A549 (cell line): ENCODE measurements around the gene LASP1. TPM values are rescaled to one million over a fixed set of nuclear protein-coding genes. Genes with fewer than 3 reads are reported as not detected.

ENCODE experiments used
- ATAC-seq, 2 experiments: fragments of 200-7000 bp in 1 of 2; fragments of >200 bp in 1 of 2; cut with Nextera tagmentation in 1 of 2; cut with Tn5 transposase in 1 of 2; 3 replicates each; pipeline versions ENCODE4 v1.8.0 to v1.9.1; 2018 to 2020; ENCODE audit warnings: mild to moderate bottlenecking in 1 of 2, moderate library complexity in 1 of 2
- CTCF ChIA-PET: fragments of 300-600 bp; sonication (Branson Sonifier 250); formaldehyde crosslinking; extraction: SDS; loops from one replicate; lab custom pipeline; 2021; ENCODE audit warnings: antibody characterized with exemption, inconsistent platforms; lab: Yijun Ruan, JAX
- POLR2A ChIA-PET: fragments of 350-600 bp; formaldehyde crosslinking; extraction: SDS; loops from one replicate; lab custom pipeline; 2021; ENCODE audit warnings: antibody characterized with exemption, inconsistent platforms; lab: Yijun Ruan, JAX
- DNase-seq, 2 experiments: peaks; one replicate each; pipeline versions ENCODE4 v3.0.0 to v3.0.0-alpha.2; 2011 to 2016; ENCODE audit warnings: low read depth in 1 of 2, low spot score in 1 of 2
- FAIRE-seq: peaks from 2 replicates; lab custom pipeline; 2011; peaks lifted over from hg19 to GRCh38; lab: Jason Lieb, UNC
- H3K27ac ChIP-seq, 2 experiments: fragments of >200 bp; sonication (Bioruptor Twin); formaldehyde crosslinking; 3 replicates each; pipeline ENCODE4 v1.5.1; 2016 to 2017
- H3K4me1 ChIP-seq: fragments of >200 bp; sonication (Bioruptor Twin); formaldehyde crosslinking; 3 replicates; pipeline ENCODE4 v1.6.1; 2016
- H3K4me2 ChIP-seq: fragments of >200 bp; sonication (Bioruptor Twin); formaldehyde crosslinking; 3 replicates; pipeline ENCODE4 v1.6.1; 2016
- H3K4me3 ChIP-seq: fragments of >200 bp; sonication (Bioruptor Twin); formaldehyde crosslinking; 3 replicates; pipeline ENCODE4 v1.5.1; 2016
- H3K9me3 ChIP-seq: fragments of >200 bp; sonication (Bioruptor Twin); formaldehyde crosslinking; 3 replicates; pipeline ENCODE4 v1.6.1; 2016
- BHLHE40 ChIP-seq: IDR thresholded peaks from 2 replicates; pipeline ENCODE4 v1.6.1; 2012; ENCODE audit warnings: low read depth, low read length, inconsistent platforms
- CBX8 ChIP-seq: fragments of 200-600 bp; sonication (generic); IDR thresholded peaks from 2 replicates; pipeline ENCODE4 v1.6.1; 2016
- CEBPB ChIP-seq, 2 experiments: fragments of >200 bp in 1 of 2; sonication (Bioruptor Twin) in 1 of 2; formaldehyde crosslinking in 1 of 2; IDR thresholded peaks; 2 replicates each; pipeline ENCODE4 v1.6.1; 2012 to 2016
- CHD2 ChIP-seq: fragments of 150-350 bp; IDR thresholded peaks from 2 replicates; pipeline ENCODE4 v1.6.1; 2014; ENCODE audit warnings: low read length; ENCODE audit not compliant: partially characterized antibody
- EP300 ChIP-seq, 2 experiments: fragments of >200 bp; sonication (Bioruptor Twin); formaldehyde crosslinking; IDR thresholded peaks; 2 replicates in 1 of 2; 3 replicates in 1 of 2; pipeline ENCODE4 v1.6.1; 2016 to 2017
- ESRRA ChIP-seq: fragments of 150-350 bp; IDR thresholded peaks from 2 replicates; pipeline ENCODE4 v1.6.1; 2014; ENCODE audit warnings: mild to moderate bottlenecking, low read length, borderline replicate concordance
- FOSB ChIP-seq: fragments of 250-450 bp; sonication (Bioruptor Pico); IDR thresholded peaks from 2 replicates; pipeline ENCODE4 v1.5.0; 2020; ENCODE audit warnings: mild to moderate bottlenecking, moderate library complexity
- FOSL2 ChIP-seq, 2 experiments: fragments of 450-650 bp in 1 of 2; fragments of >200 bp in 1 of 2; sonication (Bioruptor Twin) in 1 of 2; formaldehyde crosslinking; IDR thresholded peaks; 2 replicates each; pipeline versions ENCODE4 v1.5.0 to v1.6.1; 2016 to 2020; ENCODE audit warnings: mild to moderate bottlenecking in 1 of 2, moderate library complexity in 1 of 2
- HDAC2 ChIP-seq: fragments of 200-600 bp; sonication (generic); IDR thresholded peaks from 2 replicates; pipeline ENCODE4 v1.6.1; 2016
- HMGXB4 ChIP-seq: fragments of 250-450 bp; sonication (Bioruptor Pico); IDR thresholded peaks from 2 replicates; pipeline ENCODE4 v1.5.0; 2021; ENCODE audit warnings: mild to moderate bottlenecking, moderate library complexity, borderline replicate concordance
- HOXA7 ChIP-seq: fragments of 250-450 bp; sonication (Bioruptor Pico); IDR thresholded peaks from 2 replicates; pipeline ENCODE4 v1.5.0; 2020; ENCODE audit warnings: mild to moderate bottlenecking, moderate library complexity
- HOXB13 ChIP-seq: fragments of 250-450 bp; sonication (Bioruptor Pico); IDR thresholded peaks from 2 replicates; pipeline ENCODE4 v1.5.0; 2020; ENCODE audit warnings: low read depth, mild to moderate bottlenecking, moderate library complexity
- HOXB5 ChIP-seq: fragments of 250-450 bp; sonication (Bioruptor Pico); IDR thresholded peaks from 2 replicates; pipeline ENCODE4 v1.5.0; 2020; ENCODE audit warnings: mild to moderate bottlenecking, moderate library complexity
- JUN ChIP-seq, 2 experiments: fragments of >200 bp; sonication (Bioruptor Twin); formaldehyde crosslinking; IDR thresholded peaks; 2 replicates in 1 of 2; 3 replicates in 1 of 2; pipeline ENCODE4 v1.6.1; 2016 to 2017
- JUNB ChIP-seq: fragments of >200 bp; sonication (Bioruptor Twin); formaldehyde crosslinking; IDR thresholded peaks from 2 replicates; pipeline ENCODE4 v1.6.1; 2016
- KDM1A ChIP-seq: fragments of 200-600 bp; sonication (generic); IDR thresholded peaks from 2 replicates; pipeline ENCODE4 v1.6.1; 2016; ENCODE audit warnings: low read depth, mild to moderate bottlenecking
- MAZ ChIP-seq: fragments of 150-350 bp; IDR thresholded peaks from 2 replicates; pipeline ENCODE4 v1.6.1; 2014; ENCODE audit warnings: antibody characterized with exemption, low read depth, low read length, borderline replicate concordance
- MYC ChIP-seq: IDR thresholded peaks from 2 replicates; pipeline ENCODE4 v1.6.1; 2012; ENCODE audit warnings: mild to moderate bottlenecking, inconsistent platforms, low read length, improper control_type of control experiment, borderline replicate concordance
- NFE2L2 ChIP-seq: fragments of 150-350 bp; conservative IDR thresholded peaks from 2 replicates; pipeline ENCODE4 v1.6.1; 2014; ENCODE audit warnings: low read length
- PHF8 ChIP-seq: fragments of 200-600 bp; sonication (generic); IDR thresholded peaks from 2 replicates; pipeline ENCODE4 v1.6.1; 2016; ENCODE audit warnings: low read depth, mild to moderate bottlenecking, antibody characterized with exemption, moderate library complexity, borderline replicate concordance
- RAD21 ChIP-seq, 2 experiments: fragments of >200 bp in 1 of 2; sonication (Bioruptor Twin) in 1 of 2; formaldehyde crosslinking in 1 of 2; IDR thresholded peaks in 1 of 2; conservative IDR thresholded peaks in 1 of 2; 2 replicates in 1 of 2; 3 replicates in 1 of 2; pipeline ENCODE4 v1.6.1; 2012 to 2018; ENCODE audit warnings: inconsistent platforms in 1 of 2
- RFX5 ChIP-seq: fragments of 450-650 bp; IDR thresholded peaks from 2 replicates; pipeline ENCODE4 v1.7.1; 2014; ENCODE audit warnings: antibody characterized with exemption, mild to moderate bottlenecking, moderate library complexity
- RNF2 ChIP-seq: fragments of 200-600 bp; sonication (generic); IDR thresholded peaks from 2 replicates; pipeline ENCODE4 v1.6.1; 2016; ENCODE audit warnings: low read depth, mild to moderate bottlenecking, antibody characterized with exemption, moderate library complexity, borderline replicate concordance
- SMC3 ChIP-seq: fragments of >200 bp; sonication (Bioruptor Twin); formaldehyde crosslinking; IDR thresholded peaks from 3 replicates; pipeline ENCODE4 v1.6.1; 2018; ENCODE audit warnings: inconsistent platforms
- SREBF2 ChIP-seq: fragments of 450-650 bp; IDR thresholded peaks from 2 replicates; pipeline ENCODE4 v1.6.1; 2014; ENCODE audit warnings: mild to moderate bottlenecking, moderate library complexity
- TFCP2L1 ChIP-seq: fragments of 250-450 bp; sonication (Bioruptor Pico); IDR thresholded peaks from 2 replicates; pipeline ENCODE4 v1.5.0; 2021; ENCODE audit warnings: mild to moderate bottlenecking
- TP53 ChIP-seq: fragments of 250-450 bp; sonication (Bioruptor Pico); IDR thresholded peaks from 2 replicates; pipeline ENCODE4 v1.5.0; 2021; ENCODE audit warnings: mild to moderate bottlenecking, moderate library complexity
- USF2 ChIP-seq: fragments of 450-650 bp; IDR thresholded peaks from 2 replicates; pipeline ENCODE4 v1.6.1; 2014; ENCODE audit warnings: antibody characterized with exemption
- ZFP36 ChIP-seq: fragments of 450-650 bp; IDR thresholded peaks from 2 replicates; pipeline ENCODE4 v1.6.1; 2014; ENCODE audit warnings: borderline replicate concordance; ENCODE audit not compliant: partially characterized antibody
- WGBS: methylation state at CpG from one replicate; pipeline ENCODE4 v1.1.6; 2017; ENCODE audit errors: missing lambda C conversion rate; 5-methylcytosine and 5-hydroxymethylcytosine counted together
- polyA plus RNA-seq, 4 experiments: library from polyadenylated mRNA; depleted of rRNA in 3 of 4; stranded (reverse); fragments of >200 nt; fragmentation: RNase III in 1 of 4; extraction: RNeasy Plus Mini Kit Qiagen cat#74134 plus additional on column Dnase treatment in 1 of 4; gene quantifications; 2 replicates in 3 of 4; 3 replicates in 1 of 4; pipeline ENCODE4 v1.2.3, GENCODE V29; 2011 to 2017
- TF ChIP-seq, protein P1 (sequence below): IDR thresholded peaks from 2 replicates; pipeline ENCODE4 v1.6.1; 2012; ENCODE audit warnings: low read depth, borderline replicate concordance
- TF ChIP-seq, protein P2 (sequence below): IDR thresholded peaks from 2 replicates; pipeline ENCODE4 v1.6.1; 2012
- TF ChIP-seq, protein P3 (sequence below): fragments of >200 bp; sonication (Bioruptor Twin); formaldehyde crosslinking; IDR thresholded peaks from 2 replicates; pipeline ENCODE4 v1.6.1; 2016

LASP1 gene
- polyA plus RNA-seq, 2 of the 4 experiments (the other 2 are of a cell fraction), result 145 to 281 TPM

GRCh38 chr17:38857271-38857670 is 12.6 kb upstream of the LASP1 start:
- 51% methylated on average over 5 of the region's 5 CpGs for WGBS
- DNase-seq (no peak), ATAC-seq (no peak), FAIRE-seq (no peak)
- no peaks in the 10 kb centered on the region for H3K9me3 ChIP-seq
- H3K27ac ChIP-seq, result no peak overlapping the region
- TF ChIP-seq BHLHE40, result no peak
- no peak for TF ChIP-seq SREBF2
- TF ChIP-seq PHF8, result no peak
- TF ChIP-seq HMGXB4, result no peak
- TF ChIP-seq TFCP2L1 (CRISPR knock-in tag), result no peak
- no peak for TF ChIP-seq FOSL2 (IDR thresholded peaks at IDR 0.05)
- TF ChIP-seq FOSL2 (CRISPR knock-in tag; IDR thresholded peaks at IDR 0.05), result no peak
- no peak for TF ChIP-seq RNF2
- no peak for TF ChIP-seq ZFP36
- TF ChIP-seq TP53 (CRISPR knock-in tag), result no peak
- no peak for TF ChIP-seq CHD2
- TF ChIP-seq CBX8, result no peak
- TF ChIP-seq, protein P1, sequence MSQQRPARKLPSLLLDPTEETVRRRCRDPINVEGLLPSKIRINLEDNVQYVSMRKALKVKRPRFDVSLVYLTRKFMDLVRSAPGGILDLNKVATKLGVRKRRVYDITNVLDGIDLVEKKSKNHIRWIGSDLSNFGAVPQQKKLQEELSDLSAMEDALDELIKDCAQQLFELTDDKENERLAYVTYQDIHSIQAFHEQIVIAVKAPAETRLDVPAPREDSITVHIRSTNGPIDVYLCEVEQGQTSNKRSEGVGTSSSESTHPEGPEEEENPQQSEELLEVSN, result no peak
- no peak for TF ChIP-seq USF2
- TF ChIP-seq HDAC2, result no peak
- no peak overlapping the region for H3K4me2 ChIP-seq
- H3K4me3 ChIP-seq, result no peak overlapping the region
- ChIA-PET POLR2A (no interaction called here), CTCF (interaction anchor here (1.4 kb wide), 1 partner anchor 12 kb away, joined by 3 read pairs; the partner anchor contains the start of gene LASP1)
- peaks cover 4% of the 10 kb centered on the region; the same call in 2 of the 3 replicates for H3K4me1 ChIP-seq

DNA sequence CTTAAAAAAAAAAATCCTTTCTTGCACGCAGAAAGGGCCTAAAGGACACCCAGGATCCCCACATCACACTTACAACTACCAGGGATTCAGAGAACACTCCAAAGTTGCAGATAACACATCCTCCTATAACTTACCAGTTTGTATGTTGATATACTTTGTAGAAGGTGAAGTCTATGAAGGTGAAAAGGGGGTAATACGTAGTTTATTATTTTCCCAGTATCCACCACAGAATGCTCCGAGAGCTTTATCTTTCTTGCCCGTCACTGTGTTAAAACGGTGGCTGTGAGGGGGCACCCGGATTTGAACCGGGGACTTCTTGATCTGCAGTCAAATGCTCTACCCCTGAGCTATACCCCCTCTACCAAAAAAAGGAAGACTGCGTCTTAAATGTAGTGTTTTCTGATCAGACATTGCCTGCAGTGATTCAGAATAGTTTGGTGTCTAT is 8.4 kb upstream of the LASP1 start:
- H3K4me3 ChIP-seq, result no peak overlapping the region
- ChIA-PET POLR2A (interaction anchor here (0.6 to 1.3 kb wide), 2 partner anchors 8 to 15 kb away, joined by 3 to 4 read pairs; partner anchors contain the start of gene LASP1), CTCF (interaction anchor here (0.8 to 1.4 kb wide), 3 partner anchors 10 to 130 kb away, joined by 3 to 4 read pairs (median 3); no protein-coding TSS in a partner anchor)
- H3K27ac ChIP-seq, result no peak overlapping the region
- FAIRE-seq (peak; percentile 88), DNase-seq (peak; percentile 81 to 91), ATAC-seq (peak; percentile 93 to 96)
- H3K9me3 ChIP-seq, result no peaks in the 10 kb centered on the region
- WGBS, result 12% methylated on average over 8 of the region's 8 CpGs
- peaks cover 8% of the 10 kb centered on the region; the same call in 1 of the 3 replicates for H3K4me1 ChIP-seq
- no peak overlapping the region for H3K4me2 ChIP-seq
- TF ChIP-seq JUNB, result no peak
- no peak for TF ChIP-seq EP300 (IDR thresholded peaks at IDR 0.05)
- peak; percentile 80; the same call in 1 of the 2 replicates for TF ChIP-seq HOXA7 (CRISPR knock-in tag)
- TF ChIP-seq FOSB (CRISPR knock-in tag), result peak; percentile 88
- no peak for TF ChIP-seq RFX5
- TF ChIP-seq, protein P2, sequence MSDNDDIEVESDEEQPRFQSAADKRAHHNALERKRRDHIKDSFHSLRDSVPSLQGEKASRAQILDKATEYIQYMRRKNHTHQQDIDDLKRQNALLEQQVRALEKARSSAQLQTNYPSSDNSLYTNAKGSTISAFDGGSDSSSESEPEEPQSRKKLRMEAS, result no peak
- TF ChIP-seq HMGXB4, result no peak
- TF ChIP-seq SREBF2, result peak; percentile 68
- no peak for TF ChIP-seq HOXB5 (CRISPR knock-in tag)
- no peak for TF ChIP-seq MYC
- TF ChIP-seq CHD2, result no peak
- TF ChIP-seq RAD21 (conservative IDR thresholded peaks at IDR 0.05 in 1 of 2, IDR thresholded peaks at IDR 0.05 in 1 of 2), result no peak
- 0 out of 3 replicates have a peak, but pooled peaks have one; percentile 8 for TF ChIP-seq SMC3
- peak; percentile 78; the same call in 1 of the 2 replicates for TF ChIP-seq TFCP2L1 (CRISPR knock-in tag)
- no peak; a peak in 1 of 5 replicates for TF ChIP-seq JUN (IDR thresholded peaks at IDR 0.05)
- TF ChIP-seq HOXB13 (CRISPR knock-in tag), result no peak
- TF ChIP-seq TP53 (CRISPR knock-in tag), result 0 out of 2 replicates have a peak, but pooled peaks have one; percentile 72
- TF ChIP-seq CEBPB (IDR thresholded peaks at IDR 0.05), result 0 out of 4 replicates have a peak, but pooled peaks of 1 of the 2 experiments have one; percentile 35
- TF ChIP-seq MAZ, result no peak
- TF ChIP-seq KDM1A, result no peak
- TF ChIP-seq, protein P3, sequence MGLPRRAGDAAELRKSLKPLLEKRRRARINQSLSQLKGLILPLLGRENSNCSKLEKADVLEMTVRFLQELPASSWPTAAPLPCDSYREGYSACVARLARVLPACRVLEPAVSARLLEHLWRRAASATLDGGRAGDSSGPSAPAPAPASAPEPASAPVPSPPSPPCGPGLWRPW, result no peak
- no peak; the same call in 1 of the 2 replicates for TF ChIP-seq ESRRA
- no peak for TF ChIP-seq NFE2L2
- no peak for TF ChIP-seq FOSL2 (IDR thresholded peaks at IDR 0.05)
- no peak; the same call in 1 of the 2 replicates for TF ChIP-seq FOSL2 (CRISPR knock-in tag; IDR thresholded peaks at IDR 0.05)
